Activated naive CD4-positive, alpha-beta T cell treated with anti-CD3 and anti-CD28 coated beads, Interleukin-2, amount 50 U/mL, for 24 hours (primary cell): Measurements from ENCODE around the gene TPM4.
A peak's percentile ranks its signal among the peaks of the same experiment; 100 is the strongest.
"Not testable (repeated sequence)": the region's sequence is repeated elsewhere in the genome, so short reads cannot be mapped to it uniquely, and the experiment has no call there.

ENCODE experiments used
- H3K27ac Mint-ChIP-seq: one replicate; pipeline ENCODE4 v1.8.0; 2021; ENCODE audit warnings: mild to moderate bottlenecking, mixed read lengths
- H3K27me3 Mint-ChIP-seq: one replicate; pipeline ENCODE4 v1.8.0; 2021; ENCODE audit warnings: mixed read lengths
- H3K36me3 Mint-ChIP-seq: one replicate; pipeline ENCODE4 v1.8.0; 2021; ENCODE audit warnings: mixed read lengths
- H3K4me1 Mint-ChIP-seq: one replicate; pipeline ENCODE4 v1.8.0; 2021; ENCODE audit warnings: mixed read lengths
- H3K4me3 Mint-ChIP-seq: one replicate; pipeline ENCODE4 v1.8.0; 2021; ENCODE audit warnings: mild to moderate bottlenecking, mixed read lengths
- H3K9me3 Mint-ChIP-seq: one replicate; pipeline ENCODE4 v1.8.0; 2021; ENCODE audit warnings: mixed read lengths

TPM4 gene

GRCh38 chr19:16075430-16076153, 703 bp upstream of the TPM4 start:
- no peaks in the 10 kb centered on the region for H3K36me3 Mint-ChIP-seq
- no peaks in the 10 kb centered on the region for H3K9me3 Mint-ChIP-seq
- H3K27me3 Mint-ChIP-seq, result no peaks in the 10 kb centered on the region
- H3K27ac Mint-ChIP-seq, result peak overlapping the region; percentile 86
- peaks cover 65% of the 10 kb centered on the region for H3K4me1 Mint-ChIP-seq
- H3K4me3 Mint-ChIP-seq, result peak overlapping the region; percentile 85

- Mint-ChIP-seq H3K27me3 (no peaks in the 10 kb centered on the region), H3K4me3 (peak overlapping the region; percentile 82), H3K9me3 (no peaks in the 10 kb centered on the region), H3K4me1 (peaks cover 74% of the 10 kb centered on the region), H3K36me3 (no peaks in the 10 kb centered on the region), H3K27ac (peak overlapping the region; percentile 98)
Measured at GRCh38 chr19:16076958-16077611, 790 bp downstream of the TPM4 start.

- H3K36me3 Mint-ChIP-seq, result peaks cover 4% of the 10 kb centered on the region
- no peaks in the 10 kb centered on the region for H3K9me3 Mint-ChIP-seq
- H3K27ac Mint-ChIP-seq, result peak overlapping the region; percentile 98
- H3K27me3 Mint-ChIP-seq, result no peaks in the 10 kb centered on the region
- peak overlapping the region; percentile 82 for H3K4me3 Mint-ChIP-seq
- peaks cover 68% of the 10 kb centered on the region for H3K4me1 Mint-ChIP-seq
Measured at GRCh38 chr19:16077984-16078758, 1.9 kb downstream of the TPM4 start.

- Mint-ChIP-seq H3K4me1 (peaks cover 65% of the 10 kb centered on the region), H3K9me3 (no peaks in the 10 kb centered on the region), H3K27ac (peak overlapping the region; percentile 98), H3K36me3 (peaks cover 4% of the 10 kb centered on the region), H3K27me3 (no peaks in the 10 kb centered on the region), H3K4me3 (peak overlapping the region; percentile 82)
Measured at GRCh38 chr19:16078759-16079707, 2.7 kb downstream of the TPM4 start.

GRCh38 chr19:16084067-16084685, 7.9 kb downstream of the TPM4 start:
- H3K36me3 Mint-ChIP-seq, result peaks cover 18% of the 10 kb centered on the region
- H3K4me1 Mint-ChIP-seq, result peaks cover 60% of the 10 kb centered on the region
- H3K4me3 Mint-ChIP-seq, result no peak overlapping the region
- H3K9me3 Mint-ChIP-seq, result no peaks in the 10 kb centered on the region
- no peaks in the 10 kb centered on the region for H3K27me3 Mint-ChIP-seq
- peak overlapping the region; percentile 78 for H3K27ac Mint-ChIP-seq

GRCh38 chr19:16085115-16085514, 8.8 kb downstream of the TPM4 start:
- peak overlapping the region; percentile 88 for H3K4me3 Mint-ChIP-seq
- peaks cover 56% of the 10 kb centered on the region for H3K4me1 Mint-ChIP-seq
- H3K27me3 Mint-ChIP-seq, result no peaks in the 10 kb centered on the region
- H3K27ac Mint-ChIP-seq, result peak overlapping the region; percentile 84
- H3K9me3 Mint-ChIP-seq, result no peaks in the 10 kb centered on the region
- H3K36me3 Mint-ChIP-seq, result peaks cover 18% of the 10 kb centered on the region

- Mint-ChIP-seq H3K36me3 (peaks cover 18% of the 10 kb centered on the region), H3K4me1 (peaks cover 38% of the 10 kb centered on the region)
- not testable (repeated sequence) for H3K9me3 Mint-ChIP-seq, H3K27me3 Mint-ChIP-seq, H3K4me3 Mint-ChIP-seq, H3K27ac Mint-ChIP-seq
Measured at GRCh38 chr19:16087404-16087803, 11.1 kb downstream of the TPM4 start.

- Mint-ChIP-seq H3K36me3 (peaks cover 17% of the 10 kb centered on the region), H3K4me3 (no peak overlapping the region), H3K27me3 (no peaks in the 10 kb centered on the region), H3K4me1 (peaks cover 38% of the 10 kb centered on the region), H3K9me3 (no peaks in the 10 kb centered on the region), H3K27ac (peak overlapping the region; percentile 23)
Measured at GRCh38 chr19:16087940-16088339, 11.6 kb downstream of the TPM4 start.

GRCh38 chr19:16088351-16089009, 12.2 kb downstream of the TPM4 start:
- peaks cover 19% of the 10 kb centered on the region for H3K36me3 Mint-ChIP-seq
- no peak overlapping the region for H3K4me3 Mint-ChIP-seq
- peak overlapping the region; percentile 79 for H3K27ac Mint-ChIP-seq
- no peaks in the 10 kb centered on the region for H3K9me3 Mint-ChIP-seq
- peaks cover 33% of the 10 kb centered on the region for H3K4me1 Mint-ChIP-seq
- no peaks in the 10 kb centered on the region for H3K27me3 Mint-ChIP-seq

- H3K27ac Mint-ChIP-seq, result no peak overlapping the region
- no peak overlapping the region for H3K4me3 Mint-ChIP-seq
- H3K27me3 Mint-ChIP-seq, result no peaks in the 10 kb centered on the region
- H3K4me1 Mint-ChIP-seq, result peaks cover 32% of the 10 kb centered on the region
- no peaks in the 10 kb centered on the region for H3K9me3 Mint-ChIP-seq
- peaks cover 21% of the 10 kb centered on the region for H3K36me3 Mint-ChIP-seq
Measured at GRCh38 chr19:16089010-16089846, 12.9 kb downstream of the TPM4 start.

GRCh38 chr19:16091546-16092475, 15.5 kb downstream of the TPM4 start:
- H3K9me3 Mint-ChIP-seq, result no peaks in the 10 kb centered on the region
- peaks cover 20% of the 10 kb centered on the region for H3K36me3 Mint-ChIP-seq
- no peak overlapping the region for H3K4me3 Mint-ChIP-seq
- no peaks in the 10 kb centered on the region for H3K27me3 Mint-ChIP-seq
- no peak overlapping the region for H3K27ac Mint-ChIP-seq
- peaks cover 27% of the 10 kb centered on the region for H3K4me1 Mint-ChIP-seq

- peaks cover 23% of the 10 kb centered on the region for H3K4me1 Mint-ChIP-seq
Measured at GRCh38 chr19:16094360-16095070, 18.2 kb downstream of the TPM4 start.

More at GRCh38 chr19:16094360-16095070, 18.2 kb downstream of the TPM4 start:
- Mint-ChIP-seq H3K27me3 (no peaks in the 10 kb centered on the region), H3K27ac (peak overlapping the region; percentile 71), H3K36me3 (peaks cover 25% of the 10 kb centered on the region), H3K4me3 (no peak overlapping the region), H3K9me3 (no peaks in the 10 kb centered on the region)
